GM12873 (cell line): ENCODE data around the gene GGCX.

ENCODE experiments used
- CTCF ChIP-seq: IDR thresholded peaks from 2 replicates; pipeline ENCODE4 v1.5.1; 2012; ENCODE audit warnings: low read depth, mild to moderate bottlenecking, moderate library complexity, low read length, control low read depth; ENCODE audit not compliant: insufficient read depth; ENCODE audit errors: missing control alignments

Gene GGCX

GRCh38 chr2:85601771-85602475 is 40.6 kb upstream of the GGCX start:
- TF ChIP-seq CTCF = no peak

- no peak for TF ChIP-seq CTCF
Measured at GRCh38 chr2:85600951-85601770, 39.9 kb upstream of the GGCX start.

GRCh38 chr2:85600235-85600575 is 38.9 kb upstream of the GGCX start:
- no peak for TF ChIP-seq CTCF

GRCh38 chr2:85599468-85600234 is 38.4 kb upstream of the GGCX start:
- no peak for TF ChIP-seq CTCF

- no peak for TF ChIP-seq CTCF
Measured at GRCh38 chr2:85598594-85599340, 37.5 kb upstream of the GGCX start.

- no peak for TF ChIP-seq CTCF
Measured at GRCh38 chr2:85597241-85597640, 35.9 kb upstream of the GGCX start.
